ENCODE measurements around the gene TTC7B.
"Not testable (repeated sequence)": the region's sequence is repeated elsewhere in the genome, so short reads cannot be mapped to it uniquely, and the experiment has no call there.

Gene TTC7B

DNA sequence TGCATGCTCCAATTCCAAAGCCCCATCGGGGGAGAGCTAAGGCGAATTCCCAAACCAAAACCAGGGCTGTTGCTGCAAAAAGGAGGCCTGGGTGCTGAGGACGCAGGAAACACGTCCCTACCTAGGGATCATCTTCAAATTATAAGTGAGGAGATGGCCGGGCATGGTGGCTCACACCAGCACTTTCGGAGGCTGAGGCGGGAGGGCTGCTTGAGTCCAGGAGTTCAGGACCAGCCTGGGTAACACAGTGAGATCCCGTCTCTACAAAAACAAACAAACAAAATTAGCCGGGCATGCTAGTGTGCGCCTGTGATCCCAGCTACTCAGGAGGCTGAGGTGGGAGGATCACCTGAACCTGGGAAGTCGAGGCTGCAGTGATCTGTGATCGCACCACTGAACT lies 276.2 kb downstream of the TTC7B start:
- no peak for DNase-seq

DNA sequence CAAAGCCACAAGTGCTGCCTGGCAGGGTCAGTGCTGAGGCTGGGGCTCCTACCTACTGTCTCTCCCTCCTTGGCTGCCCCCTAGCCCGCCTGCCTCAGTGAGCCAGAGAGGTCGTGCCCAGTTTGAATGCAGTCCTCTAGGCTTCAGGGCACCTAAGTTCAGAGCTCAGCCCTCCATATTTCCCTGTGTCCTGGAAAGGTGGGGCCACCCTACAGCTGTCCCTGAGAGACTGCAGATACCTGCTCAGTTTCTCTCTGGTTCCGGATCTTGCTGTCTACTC lies 276.8 kb downstream of the TTC7B start:
- DNase-seq, result no peak

DNA sequence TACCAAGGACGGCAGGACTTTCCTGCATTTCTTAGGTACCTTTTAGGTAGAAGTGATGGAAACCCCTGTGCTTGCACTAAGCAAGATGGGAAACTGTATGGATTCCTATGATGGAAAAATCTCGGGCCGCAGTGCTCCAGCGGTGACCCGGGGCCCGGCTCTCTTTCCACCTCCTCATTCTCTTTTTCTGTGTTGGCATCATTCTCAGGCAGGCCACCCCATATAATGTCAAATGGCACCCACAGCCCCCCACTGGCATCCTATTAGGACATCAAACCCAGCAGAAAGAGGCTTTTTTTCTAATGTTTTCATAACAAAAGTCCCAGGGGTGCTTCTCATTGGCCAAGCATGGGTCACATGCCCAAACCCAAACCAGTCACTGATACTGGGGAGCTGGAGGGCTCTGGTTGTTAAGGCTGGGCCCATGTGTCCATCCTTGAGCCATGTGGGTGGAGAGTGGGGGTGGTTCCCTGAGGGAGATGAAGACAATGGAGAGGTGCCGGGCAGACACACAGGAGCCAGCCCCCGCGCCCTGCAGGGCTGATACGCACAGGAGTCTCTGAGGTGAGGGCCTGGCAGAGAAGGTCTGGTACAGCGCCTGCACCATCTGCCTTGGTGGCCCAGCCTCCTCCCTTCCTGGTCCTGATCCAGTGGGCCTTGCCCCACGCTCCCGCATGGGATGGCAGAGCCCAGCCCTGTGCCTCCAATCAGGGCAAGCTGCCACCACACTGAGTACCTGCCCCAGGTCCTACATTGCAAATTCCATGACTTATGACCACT lies 277.3 kb downstream of the TTC7B start:
- no peak for DNase-seq

DNA sequence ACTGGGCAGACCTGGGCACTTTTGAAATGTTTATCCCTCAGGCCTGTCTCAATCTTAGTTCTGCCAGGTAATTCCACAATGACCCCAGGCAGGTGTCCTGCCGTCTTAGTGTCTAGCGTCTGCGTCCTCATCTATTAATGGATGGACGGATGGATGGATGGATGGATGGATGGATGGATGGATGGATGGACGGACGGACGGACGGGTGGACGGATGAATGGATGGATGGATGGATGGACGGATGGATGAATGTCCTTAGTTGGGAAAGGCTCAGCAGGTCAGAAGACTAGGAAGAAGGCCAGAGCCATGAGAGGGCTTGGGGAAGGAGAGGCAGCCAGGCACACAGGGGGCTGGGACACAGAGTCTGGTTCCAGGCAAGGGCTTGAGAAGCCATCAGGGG lies 278.1 kb downstream of the TTC7B start:
- DNase-seq, result no peak

DNA sequence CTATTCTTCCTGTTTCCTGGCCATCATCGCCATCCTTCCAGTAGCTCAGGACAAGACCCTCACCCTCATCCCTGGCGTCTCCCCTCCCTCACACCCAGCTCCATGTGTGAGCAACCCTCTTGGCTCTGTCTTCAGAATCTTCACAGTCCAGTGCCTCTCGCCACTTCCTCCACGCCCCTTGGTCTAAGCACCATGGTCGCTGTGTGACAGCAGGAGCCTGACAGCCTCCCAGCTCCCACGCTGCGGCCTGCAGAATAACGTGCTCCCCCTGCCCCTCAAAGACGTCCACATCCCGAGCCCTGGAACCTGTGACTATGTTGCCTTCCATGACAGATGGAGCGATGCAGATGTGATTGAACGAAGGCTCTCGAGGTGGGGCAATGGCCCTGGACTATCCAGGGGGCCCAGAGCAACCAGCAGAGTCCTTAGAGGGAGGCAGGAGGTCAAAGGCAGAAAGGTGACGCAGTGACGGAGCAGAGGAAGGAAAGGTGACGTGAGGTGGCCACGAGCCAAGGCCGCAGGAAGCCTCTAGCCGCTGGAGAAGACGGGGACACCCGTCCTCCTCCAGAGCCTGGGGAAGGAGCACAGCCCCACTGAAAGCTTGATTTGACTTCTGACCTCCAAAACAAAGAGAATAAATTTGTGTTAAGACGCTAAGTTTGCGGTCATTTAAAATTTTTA lies 279.6 kb downstream of the TTC7B start:
- no peak for DNase-seq

DNA sequence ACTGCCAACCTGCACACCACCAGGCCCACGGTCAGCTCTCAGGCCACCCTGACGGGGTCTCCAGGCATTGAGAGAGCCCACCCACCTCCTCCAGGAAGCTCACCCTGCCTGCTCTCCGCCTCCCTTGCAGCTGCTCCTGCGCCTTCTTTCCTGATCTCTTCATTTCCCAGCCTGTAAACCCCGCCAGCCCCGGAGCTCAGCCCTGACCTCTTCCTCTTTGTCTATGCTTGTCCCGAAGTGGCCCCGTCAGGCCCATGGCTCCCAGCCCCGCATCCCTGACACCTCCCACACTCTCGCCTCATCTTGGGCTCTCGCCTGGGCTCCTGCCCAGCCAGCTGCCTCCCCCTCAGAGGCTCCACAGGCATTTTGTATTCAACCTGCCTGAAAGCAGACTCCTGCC lies 280.1 kb downstream of the TTC7B start:
- DNase-seq, result peak in 2 of 3 donors; percentile 8 to 34

DNA sequence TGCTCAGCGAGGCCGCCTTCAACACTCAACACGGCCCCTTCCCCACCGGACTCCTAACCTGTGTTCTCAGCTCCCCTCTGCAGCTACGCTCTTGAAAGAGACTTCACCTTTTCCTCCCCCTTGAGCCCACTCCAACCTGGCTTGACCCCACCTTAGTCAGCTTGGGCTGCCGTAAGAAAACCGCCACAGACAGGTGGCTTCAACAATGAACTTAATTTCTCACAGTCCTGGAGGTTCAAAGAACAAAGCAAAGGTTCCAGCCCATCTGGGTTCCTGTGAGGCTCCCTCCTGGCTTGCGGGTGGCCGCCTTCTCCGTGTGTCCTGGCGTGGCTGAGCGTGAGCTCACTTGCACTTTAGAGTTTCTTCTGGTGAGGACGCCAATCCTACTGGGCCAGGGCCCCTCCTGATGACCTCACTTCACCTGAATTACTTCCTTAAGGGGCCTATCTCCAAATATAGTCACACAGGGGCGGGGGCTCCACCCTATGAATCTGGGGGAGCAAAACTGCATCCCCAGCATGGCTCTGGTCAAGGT lies 280.6 kb downstream of the TTC7B start:
- DNase-seq, result no peak

DNA sequence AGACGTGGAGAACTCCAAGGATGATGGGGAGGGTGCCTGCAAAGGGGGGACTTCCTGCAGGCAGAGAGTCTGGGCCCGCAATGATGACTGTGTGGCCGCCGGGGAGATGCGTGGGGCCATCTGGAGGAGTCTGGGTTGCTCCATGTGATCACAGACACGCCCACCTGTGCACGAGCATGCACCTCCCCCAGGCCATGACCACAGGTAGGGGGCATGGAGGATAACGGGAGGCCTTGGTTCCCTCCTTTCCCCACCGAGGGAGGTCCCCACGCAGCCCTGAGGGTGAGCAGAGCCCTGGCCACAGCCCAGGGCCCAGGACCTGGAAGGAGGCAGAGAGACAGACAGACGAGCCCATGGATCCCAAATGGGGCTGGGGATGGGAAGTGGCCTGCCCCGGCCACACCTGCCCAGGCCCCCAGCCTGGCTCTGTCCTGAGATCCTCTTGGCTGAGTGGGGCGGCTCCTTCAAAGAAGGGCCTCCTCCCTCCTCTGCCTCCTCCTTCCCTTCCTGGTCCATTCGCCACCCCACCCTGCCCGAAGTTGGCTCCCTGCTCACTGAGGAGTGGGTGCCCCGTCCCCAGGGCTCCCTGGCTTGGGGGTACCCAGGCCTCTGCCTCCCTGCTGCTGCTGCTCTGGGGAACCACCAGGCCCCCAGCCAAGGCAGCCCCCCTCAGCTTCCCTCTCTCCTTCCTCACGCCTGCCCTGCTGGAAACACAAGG lies 281.2 kb downstream of the TTC7B start:
- no peak for DNase-seq

DNA sequence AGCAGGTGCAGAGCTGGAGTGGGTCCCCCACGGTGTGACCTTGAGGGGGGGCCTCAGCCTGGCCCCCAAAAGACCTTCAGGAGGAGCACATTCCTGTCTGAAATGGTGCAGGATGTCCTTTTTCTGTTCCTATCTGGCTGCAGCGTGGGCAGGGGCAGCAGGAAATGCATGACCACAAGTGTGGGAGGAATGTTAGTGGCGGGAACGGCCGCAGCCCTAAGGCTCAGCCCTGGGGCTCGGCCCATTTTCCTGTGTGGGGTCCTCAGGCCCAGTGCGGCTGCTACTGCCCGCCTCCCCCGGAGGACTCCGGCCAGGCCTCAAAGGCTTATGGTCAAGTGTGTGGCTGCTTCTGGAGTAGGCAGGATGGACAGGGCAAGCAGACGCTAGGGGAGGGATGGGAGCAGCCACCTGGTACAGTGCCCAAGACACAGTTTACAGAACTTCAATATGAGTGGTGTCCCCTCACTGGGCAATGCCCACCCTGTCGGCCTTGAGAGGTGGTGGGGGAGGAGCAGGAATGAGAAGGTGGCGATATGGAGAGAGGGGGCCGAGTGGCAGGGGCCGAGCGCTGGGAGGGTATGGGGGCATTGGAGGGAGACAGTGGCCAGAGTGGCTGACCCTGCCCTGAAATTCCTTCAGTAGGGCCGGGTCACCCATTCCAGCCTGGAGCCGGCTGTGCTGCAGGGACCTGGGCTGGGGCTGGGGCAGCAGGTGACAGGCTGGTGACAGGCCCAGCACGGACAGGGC lies 282.0 kb downstream of the TTC7B start:
- peak; percentile 60 to 76 (median 73) for DNase-seq

DNA sequence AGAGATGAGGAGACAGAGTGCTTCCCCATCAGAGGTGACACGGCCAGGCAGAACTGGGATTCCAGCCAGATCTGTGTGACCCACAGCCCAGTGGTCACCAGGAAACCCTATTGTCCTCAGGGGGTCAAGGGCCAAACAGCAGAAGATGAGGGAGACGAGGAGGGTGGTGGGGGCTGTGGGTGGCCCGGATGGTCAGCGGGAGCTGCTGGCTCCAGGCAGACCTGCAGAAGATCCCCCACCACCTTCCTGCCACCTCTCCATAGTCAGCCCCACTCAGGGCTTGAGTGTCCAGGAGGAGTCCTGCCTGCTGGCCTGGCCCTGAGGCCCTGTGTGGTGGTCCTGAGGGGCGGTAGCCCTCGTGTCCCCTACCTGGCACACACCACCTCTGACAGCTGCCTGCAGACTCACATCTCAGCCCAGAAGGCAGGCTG lies 282.6 kb downstream of the TTC7B start:
- DNase-seq, result peak; percentile 41 to 48 (median 43)

DNA sequence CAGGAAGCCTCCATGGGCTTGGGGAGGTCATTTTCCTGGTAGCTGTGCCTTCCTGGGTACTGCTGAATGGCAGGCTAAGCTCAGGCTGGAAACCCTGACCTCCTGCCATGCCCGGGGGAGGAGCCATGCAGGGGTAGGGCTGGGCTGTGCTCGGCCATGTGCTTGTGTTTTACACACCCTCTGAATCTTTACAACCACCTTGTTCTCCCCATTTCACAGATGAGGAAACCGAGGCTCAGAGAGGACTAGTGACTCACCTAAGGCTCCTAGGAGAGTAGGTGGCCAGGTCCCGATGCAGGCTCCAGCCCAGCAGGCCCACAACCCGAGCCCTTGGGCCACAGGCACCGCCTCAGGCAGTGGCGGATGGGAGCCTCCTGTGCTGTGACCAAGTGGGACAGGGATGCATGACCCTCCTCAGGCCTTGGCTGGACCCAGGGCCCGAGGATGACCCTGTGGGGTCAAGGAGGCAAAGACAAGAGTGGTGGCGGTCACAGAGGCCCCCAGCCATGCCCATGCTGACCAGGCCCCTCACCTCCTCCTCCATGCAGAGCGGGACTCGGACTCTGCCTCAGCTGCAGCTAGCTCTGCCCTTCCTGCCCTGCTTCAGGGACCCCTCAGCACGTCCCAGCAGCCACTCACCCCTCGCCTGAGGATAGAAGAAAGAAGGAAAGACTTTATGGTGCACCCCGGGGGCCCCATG lies 283.3 kb downstream of the TTC7B start:
- no peak for DNase-seq

DNA sequence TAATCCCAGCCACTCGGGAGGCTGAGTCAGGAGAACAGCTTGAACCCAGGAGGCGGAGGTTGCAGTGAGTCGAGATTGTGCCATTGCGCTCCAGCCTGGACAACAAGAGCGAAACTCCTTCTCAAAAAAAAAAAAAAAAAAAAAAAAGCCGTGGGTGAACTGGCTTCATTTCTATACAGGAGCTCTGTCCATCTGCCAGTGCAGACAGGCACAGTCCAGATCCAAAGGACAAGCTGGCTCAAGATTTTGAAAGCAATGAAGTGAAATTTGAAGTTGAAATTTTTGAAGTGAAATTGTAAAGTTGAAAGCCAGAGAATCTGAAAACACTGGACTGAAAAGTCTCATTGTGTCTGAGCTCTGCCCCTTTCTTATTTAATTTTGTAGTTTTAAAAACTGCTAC lies 284.7 kb downstream of the TTC7B start:
- no peak for DNase-seq

DNA sequence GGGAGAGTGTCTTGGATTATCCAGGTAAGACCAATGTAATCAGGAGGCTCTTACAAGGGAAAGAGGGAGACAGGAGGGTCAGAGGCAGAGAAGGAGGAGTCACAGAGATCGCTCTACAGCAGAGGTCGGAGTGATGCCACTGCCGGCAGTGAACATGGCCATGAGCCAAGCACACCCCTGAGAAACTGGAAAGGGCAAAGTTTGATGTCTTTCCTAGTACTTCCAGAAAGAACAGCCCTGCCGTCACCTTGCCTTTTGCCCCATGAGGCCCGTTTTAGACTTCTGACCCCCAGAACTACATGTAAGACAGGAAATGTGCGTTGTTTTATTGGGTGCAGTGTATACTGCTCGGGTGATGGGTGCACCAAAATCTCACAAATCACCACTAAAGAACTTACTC lies 285.7 kb downstream of the TTC7B start:
- no peak for DNase-seq

DNA sequence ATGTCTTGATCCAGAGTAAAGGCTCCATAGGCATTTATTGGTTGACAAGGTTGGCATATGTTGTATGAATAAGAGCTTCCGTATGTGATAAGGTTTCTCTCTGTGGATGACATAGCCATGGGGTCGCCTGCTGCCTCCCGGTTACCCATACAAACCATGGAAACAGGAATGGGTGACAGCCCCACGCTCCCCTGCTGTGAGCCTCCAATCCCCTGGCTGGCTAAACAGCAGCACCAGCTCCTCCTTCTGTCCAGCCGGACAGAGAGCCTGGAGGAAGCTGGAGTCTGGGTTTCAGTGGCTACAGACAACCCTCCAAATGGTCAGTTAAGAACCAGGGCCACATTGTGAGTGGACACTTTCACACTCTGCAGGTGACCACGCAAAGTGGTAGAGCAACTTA lies 288.3 kb downstream of the TTC7B start:
- no peak for DNase-seq

DNA sequence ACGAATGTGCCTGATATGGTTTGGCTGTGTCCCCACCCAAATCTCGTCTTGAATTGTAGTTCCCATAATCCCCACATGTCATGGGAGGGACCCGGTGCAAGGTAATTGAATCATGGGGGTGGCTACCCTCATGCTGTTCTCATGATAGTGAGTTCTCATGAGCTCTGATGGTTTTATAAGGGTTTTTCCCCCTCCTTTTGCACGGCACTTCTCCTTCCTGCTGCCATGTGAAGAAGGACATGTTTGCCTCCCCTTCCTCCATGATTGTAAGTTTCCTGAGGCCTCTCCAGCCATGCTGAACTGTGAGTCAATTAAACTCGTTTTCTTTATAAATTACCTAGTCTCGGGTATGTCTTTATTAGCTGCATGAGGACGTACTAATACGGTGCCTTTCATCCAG lies 289.7 kb downstream of the TTC7B start:
- DNase-seq, result not testable (repeated sequence)

DNA sequence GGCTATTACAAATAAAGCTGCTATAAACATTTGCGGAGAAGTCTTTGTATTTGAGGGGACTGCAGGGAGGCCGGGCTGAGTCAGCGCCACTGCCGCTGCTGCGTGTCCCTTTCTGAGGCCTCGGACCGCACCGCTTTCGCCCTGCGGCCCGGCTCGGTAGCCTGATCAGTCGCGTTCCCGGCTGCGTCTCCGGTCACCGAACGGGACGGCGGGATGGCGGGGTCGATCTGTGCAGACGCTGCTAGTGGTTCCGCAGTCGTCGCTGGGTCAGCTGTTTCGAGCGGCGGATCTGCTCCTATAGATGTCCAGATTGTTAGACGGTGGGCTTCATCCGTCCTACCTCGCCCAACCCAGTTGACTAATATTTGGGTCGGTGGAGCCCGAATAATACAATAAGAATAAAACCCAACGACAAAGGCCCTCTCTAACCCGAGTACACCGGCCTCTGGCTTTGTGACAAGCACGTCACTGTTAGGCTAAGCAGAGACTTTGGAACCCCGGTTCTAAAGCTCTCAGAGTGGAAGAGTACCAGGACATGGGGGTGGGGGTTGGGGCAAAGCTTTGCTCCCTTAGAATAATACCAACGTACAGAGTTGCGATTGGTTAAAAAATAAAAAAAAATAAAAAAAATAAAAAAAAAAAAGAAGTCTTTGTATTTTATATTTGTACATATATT lies 290.7 kb downstream of the TTC7B start:
- DNase-seq, result not testable (repeated sequence)

DNA sequence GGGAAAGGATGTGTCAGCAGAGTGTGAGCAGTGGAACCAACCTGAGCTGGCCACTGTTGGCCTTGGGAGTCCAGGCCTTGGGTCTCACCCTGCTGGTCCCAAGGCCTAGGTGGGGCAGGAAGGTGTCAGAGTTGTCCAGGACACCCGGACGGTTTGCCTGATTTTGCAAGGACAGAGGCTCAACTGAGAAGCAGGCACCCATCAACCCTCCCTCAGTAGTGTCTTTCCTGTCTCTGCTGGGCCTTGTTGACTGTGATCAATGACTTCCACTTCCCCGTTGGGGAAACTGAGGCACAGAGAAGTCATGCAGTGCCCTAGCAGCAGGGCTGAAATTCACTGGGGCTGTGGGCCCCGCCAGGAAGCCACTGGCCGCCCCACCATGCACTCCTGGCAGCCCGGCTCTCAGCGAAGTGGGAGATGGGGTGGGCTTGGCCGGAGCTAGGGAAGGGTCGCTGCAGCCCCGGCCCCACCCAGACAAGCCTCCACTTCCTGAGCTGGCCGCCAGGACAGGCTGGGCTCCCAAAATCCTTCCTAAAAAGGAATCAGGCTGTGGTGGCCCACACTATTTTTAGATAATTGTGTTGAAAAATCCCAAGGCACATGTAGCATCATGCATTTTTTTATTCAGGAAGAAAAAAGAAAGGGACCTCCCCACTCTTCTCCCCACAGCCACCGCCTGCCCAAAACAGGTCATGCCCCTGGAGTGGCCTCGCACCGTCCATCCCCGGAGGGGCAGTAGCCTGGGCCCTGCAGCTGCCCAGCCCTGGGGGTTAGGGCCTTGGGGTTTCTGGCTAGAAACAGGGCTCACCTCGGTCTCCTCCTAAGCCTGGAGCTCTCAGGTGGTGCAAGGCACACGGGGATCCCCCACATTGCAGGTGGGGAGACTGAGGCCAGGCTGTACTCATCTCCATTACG lies 292.0 kb downstream of the TTC7B start:
- no peak for DNase-seq

DNA sequence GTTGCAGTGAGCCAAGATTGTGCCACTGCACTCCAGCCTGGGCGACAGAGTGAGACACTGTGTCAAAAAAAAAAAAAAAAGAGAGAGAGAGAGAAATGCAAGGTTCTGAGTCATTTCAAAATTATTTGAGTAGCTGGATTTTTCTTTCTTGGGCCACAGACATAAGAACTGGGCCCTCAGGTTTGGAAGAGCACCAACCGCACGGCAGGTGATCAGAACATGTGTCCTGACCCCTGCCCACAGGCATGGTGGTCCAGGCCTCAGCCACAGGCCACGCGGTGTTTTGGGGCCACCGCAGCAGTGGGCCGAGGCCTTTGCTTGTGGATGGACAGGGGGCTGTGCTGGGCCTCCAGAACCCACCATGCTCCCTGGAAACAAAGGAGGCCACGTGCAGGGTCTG lies 292.7 kb downstream of the TTC7B start:
- no peak for DNase-seq

DNA sequence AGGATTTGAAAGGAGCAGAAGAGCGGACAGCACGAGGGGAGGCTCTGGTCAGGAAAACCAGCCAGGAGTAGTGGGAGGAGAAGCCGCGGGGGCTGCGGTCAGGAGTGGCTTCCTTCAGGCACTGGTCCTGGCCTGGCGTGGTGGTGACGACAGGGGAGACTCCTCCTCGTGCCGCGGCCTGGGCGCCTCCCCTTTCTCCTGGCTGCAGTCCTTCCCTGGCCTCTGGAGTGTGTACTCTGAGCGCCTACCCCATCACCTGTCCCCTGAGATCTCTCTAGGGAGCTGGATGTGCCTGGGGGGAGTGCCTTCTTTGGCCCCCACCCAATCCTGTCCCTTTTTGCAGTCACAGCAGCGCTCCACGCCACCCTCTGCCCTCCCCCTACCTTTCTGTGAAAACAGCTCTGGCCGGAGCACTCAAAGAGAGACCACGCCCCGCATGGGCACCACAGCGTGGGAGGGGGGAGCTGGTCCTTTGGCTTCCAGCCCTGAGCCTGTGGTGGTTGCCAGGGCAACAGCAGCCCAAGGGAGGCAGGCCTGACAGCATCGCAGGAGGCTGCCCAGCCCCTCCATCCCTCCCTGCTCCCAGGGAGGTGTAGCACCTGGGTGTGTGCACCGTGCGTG lies 293.5 kb downstream of the TTC7B start:
- no peak for DNase-seq

DNA sequence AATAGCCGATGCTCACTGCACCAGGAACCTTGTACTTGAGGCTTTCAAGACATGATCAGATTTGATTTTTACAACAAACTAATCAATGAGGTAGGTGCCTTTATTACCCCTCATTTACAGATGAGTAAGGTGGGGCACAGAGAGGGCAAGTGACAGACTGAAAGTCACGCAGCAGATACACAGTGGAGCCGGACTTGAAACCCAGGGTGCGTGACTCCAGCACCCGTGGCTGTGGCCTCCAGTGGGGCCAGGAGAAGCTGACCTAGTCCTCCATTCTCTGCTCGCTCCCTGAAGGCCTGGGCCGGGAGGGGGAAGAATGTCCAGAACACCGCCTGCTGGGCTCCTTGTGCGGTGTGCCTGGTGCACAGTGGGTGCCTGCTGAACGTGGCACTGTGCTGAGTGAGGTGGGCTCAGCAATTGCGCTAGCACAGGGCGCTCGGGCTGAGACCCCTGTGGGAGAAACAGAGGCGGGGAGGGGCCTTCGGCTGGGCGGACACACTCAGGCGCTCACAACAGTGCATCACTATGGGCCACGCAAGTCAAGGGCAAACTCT lies 294.2 kb downstream of the TTC7B start:
- DNase-seq, result no peak
